Measurements from ENCODE around the gene MIB2.
"Not testable (repeated sequence)": the region's sequence is repeated elsewhere in the genome, so short reads cannot be mapped to it uniquely, and the experiment has no call there.

MIB2 gene

GRCh38 chr1:1594602-1595260 is 20.6 kb upstream of the MIB2 start:
- H3K27ac ChIP-seq: no peak overlapping the region
- TF ChIP-seq CTCF (conservative IDR thresholded peaks at IDR 0.05): no peak

GRCh38 chr1:1595341-1595740 is 20.0 kb upstream of the MIB2 start:
- not testable (repeated sequence) for H3K27ac ChIP-seq

GRCh38 chr1:1596493-1597274 is 18.6 kb upstream of the MIB2 start:
- TF ChIP-seq CTCF (conservative IDR thresholded peaks at IDR 0.05): no peak
- no peak overlapping the region for H3K27ac ChIP-seq

GRCh38 chr1:1597275-1597930 is 17.9 kb upstream of the MIB2 start:
- TF ChIP-seq CTCF (conservative IDR thresholded peaks at IDR 0.05): peak; percentile 46
- H3K27ac ChIP-seq: no peak overlapping the region

- TF ChIP-seq CTCF (conservative IDR thresholded peaks at IDR 0.05): no peak
- no peak overlapping the region for H3K27ac ChIP-seq
These were observed 17.1 kb upstream of the MIB2 start for GRCh38 chr1:1598051-1598719.

- no peak for TF ChIP-seq CTCF (conservative IDR thresholded peaks at IDR 0.05)
- no peak overlapping the region for H3K27ac ChIP-seq
These were observed 16.6 kb upstream of the MIB2 start for GRCh38 chr1:1598720-1599029.

GRCh38 chr1:1599030-1599934 is 16.0 kb upstream of the MIB2 start:
- peak; percentile 15; the same call in 1 of the 2 replicates for TF ChIP-seq CTCF (conservative IDR thresholded peaks at IDR 0.05)

More at GRCh38 chr1:1599030-1599934, 16.0 kb upstream of the MIB2 start:
- peak overlapping the region; percentile 59 for H3K27ac ChIP-seq

Data from VCaP (cell line).